Erythroblast (primary cell): ENCODE data around the gene ZWILCH.

ENCODE experiments used
- GATA1 ChIP-seq: IDR thresholded peaks from 2 replicates; pipeline ENCODE4 v1.6.1; 2011; ENCODE audit warnings: low read depth, mild to moderate bottlenecking, control low read depth, low read length, moderate library complexity
- POLR2A ChIP-seq: IDR thresholded peaks from 2 replicates; pipeline ENCODE4 v1.6.1; 2011; ENCODE audit warnings: mild to moderate bottlenecking, low read length

GRCh38 chr15:66472176-66472999 lies 32.7 kb upstream of the ZWILCH start:
- no peak for TF ChIP-seq POLR2A
- no peak for TF ChIP-seq GATA1
